GM19043 (cell line): Measurements from ENCODE around the gene CSPG4.
"Not testable (repeated sequence)": the region's sequence is repeated elsewhere in the genome, so short reads cannot be mapped to it uniquely, and the experiment has no call there.

ENCODE experiments used
- ATAC-seq: cut with Tn5 transposase; IDR thresholded peaks from one replicate; pipeline ENCODE4 v1.9.1; 2021; ENCODE audit warnings: low read depth; ENCODE audit not compliant: unreplicated experiment

CSPG4 gene

GRCh38 chr15:75725719-75726607 lies 13.3 kb upstream of the CSPG4 start:
- ATAC-seq = no peak

DNA sequence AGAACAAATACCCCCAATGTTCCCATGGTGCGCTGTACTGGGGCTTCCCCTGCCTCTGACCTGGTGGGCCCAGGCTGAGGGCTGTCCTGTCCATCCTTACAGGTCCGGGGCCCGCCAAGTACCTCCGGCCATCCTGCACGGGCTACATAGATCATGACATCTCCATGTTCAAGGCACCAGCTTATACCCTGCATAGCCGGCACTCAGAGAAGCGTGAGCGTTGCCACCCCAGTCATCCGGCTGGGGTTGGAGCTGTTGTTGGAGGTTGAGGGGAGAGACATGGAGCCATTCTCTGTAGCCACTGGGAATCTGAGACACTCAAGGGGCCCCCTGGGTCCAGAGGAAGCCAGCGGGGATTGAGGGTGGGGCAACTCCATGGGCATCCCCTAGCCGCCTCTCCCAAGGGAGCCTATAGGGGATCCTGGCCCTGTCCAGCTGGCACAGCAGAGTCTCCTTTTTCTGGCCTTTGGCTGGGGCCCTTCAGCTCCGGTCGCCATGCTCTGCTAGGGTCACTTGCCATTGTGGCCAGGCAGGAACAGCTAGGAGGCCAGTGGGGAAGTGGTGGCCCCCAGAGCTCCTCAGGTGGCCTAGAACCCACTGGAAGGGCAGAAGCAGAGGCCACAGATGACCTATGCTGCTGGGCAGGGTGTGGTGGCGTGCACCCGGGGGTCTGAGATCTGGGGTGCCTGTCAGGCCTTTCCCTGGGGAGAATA lies 12.5 kb upstream of the CSPG4 start:
- no peak for ATAC-seq

DNA sequence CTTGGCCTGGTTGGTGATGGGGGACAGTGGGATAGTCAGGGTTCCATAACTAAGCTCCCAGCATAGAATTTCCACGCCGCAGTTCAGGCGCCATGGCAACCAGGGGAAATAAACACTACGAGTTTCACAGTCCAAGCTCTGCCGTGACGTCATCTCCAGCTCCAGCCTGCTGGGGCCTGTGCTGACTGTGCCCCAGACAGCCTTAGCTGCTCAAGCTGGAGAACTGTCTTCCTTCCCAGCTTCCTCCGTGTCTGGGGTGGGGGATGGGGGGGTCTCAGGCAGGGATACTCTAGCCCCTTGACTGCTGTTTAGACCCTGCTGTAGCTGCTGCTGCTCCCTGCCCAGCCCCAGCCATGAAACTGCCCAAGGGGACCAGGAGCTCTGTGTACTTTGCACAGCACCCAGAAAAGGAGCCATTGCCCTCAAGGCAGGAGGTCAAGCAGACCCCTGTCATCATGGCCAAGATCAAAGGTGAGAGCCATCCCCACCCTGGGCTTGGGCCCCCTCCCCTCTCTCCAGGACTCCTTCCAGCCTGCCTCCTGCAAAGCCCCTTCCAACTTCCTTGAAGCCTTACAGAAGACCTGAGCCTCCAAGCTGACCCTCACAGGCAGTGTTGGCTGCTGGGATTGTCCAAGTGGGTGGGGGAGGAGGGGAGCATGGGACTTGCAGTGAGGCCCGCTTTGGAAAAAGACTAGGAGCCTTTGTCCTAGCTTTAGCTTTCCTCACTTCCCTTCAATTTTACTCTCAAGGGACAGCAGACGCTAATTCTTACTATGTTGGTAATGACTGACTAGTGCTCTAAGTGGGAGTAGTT lies 11.4 kb upstream of the CSPG4 start:
- no peak for ATAC-seq

- ATAC-seq = no peak
Measured at GRCh38 chr15:75723171-75723846, 10.7 kb upstream of the CSPG4 start.

DNA sequence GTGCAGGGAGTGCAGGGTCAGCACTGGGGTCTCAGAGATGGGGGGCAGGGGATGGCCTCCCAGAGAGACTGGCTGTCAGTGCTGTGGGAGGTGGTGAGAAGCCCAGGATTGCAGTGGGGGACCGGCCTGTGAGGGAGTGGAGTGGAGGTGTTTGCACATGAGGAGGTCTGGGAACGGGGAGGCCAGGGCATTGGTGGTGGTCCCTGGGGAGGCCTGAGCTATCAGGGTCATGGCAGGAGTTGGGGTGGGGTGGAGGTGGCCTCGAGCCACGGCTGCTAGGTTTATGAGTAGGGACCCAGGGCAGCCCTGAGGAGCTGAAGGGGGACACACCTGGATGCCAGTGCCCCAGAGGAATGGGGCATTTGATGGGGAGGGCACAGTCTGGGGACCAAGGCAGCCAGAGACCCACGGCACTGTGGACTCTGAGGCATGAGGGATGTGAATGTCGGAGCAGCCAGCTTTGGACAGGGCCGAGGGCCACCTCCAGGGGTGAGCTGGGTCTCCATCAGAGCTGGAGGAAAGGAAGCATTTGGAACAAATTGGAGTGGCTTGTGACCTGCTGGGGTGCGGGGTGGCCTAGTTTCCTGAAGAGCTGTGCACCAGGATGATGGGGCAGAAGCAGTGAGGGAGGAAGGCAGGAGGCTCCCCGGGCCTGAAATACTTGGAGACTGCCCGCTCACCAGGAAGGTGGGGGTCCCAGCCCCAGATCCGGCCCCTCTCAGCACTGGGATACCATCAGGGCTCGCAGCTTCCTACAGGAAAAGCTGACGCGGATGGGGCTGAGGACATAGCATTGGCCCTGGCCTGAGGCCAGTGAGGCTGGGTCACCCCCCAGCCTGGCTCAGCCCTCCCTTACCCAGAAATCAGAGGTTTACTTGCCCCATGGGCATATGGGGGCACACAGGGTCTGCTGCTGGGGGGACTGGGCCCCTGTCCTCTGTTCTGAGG lies 9.5 kb upstream of the CSPG4 start:
- ATAC-seq = no peak

- ATAC-seq = no peak
Measured at GRCh38 chr15:75721480-75721922, 8.9 kb upstream of the CSPG4 start.

DNA sequence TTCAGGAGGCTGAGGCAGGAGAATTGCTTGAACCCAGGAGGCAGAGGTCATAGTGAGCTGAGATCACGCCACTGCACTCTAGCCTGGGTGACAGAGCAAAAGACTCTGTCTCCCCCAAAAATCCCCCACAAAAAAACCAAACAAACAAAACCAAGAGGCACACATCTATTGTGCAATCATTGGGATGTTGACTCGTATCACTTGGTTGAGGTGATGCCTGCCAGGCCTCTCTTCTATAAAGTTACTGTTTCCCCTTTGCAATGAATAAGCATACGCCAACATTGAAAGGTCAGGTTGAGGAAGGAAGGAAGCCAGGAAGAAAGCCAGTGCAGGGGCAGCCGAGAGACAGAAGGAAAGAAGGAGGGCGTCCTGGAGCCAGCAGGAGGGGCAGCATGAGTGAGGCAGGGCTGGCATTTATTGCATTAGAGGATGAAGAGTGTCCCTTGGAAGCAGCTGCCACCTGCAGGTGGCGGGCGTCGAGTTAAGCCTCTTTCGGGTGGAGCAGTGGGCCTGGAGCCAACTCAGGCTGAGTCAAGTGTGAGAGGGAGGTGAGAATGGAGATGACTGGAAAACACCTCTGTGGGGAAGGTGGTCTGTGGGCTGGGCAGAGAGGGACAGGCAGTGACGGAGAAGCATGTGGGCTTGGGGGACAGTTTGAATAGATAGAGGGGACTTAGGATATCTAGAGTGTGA lies 8.3 kb upstream of the CSPG4 start:
- ATAC-seq = no peak

DNA sequence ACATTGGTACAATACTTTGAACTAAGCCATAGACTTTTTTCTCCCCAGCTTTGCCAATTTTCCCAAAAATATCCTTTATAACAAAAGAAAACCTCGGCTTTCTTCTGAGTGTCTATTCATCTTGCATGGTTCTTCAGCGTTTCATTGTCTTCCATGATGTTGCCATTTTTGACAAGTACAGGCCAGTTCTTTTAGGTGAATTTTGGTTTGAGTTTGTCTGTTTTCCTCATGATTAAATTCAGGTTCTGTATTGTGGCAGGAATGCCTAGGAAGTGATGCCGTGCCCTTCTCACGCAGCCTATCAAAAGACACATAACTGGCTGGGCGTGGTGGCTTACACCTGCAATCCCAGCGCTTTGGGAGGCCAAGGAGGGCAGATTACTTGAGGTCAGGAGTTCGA lies 7.6 kb upstream of the CSPG4 start:
- no peak for ATAC-seq

DNA sequence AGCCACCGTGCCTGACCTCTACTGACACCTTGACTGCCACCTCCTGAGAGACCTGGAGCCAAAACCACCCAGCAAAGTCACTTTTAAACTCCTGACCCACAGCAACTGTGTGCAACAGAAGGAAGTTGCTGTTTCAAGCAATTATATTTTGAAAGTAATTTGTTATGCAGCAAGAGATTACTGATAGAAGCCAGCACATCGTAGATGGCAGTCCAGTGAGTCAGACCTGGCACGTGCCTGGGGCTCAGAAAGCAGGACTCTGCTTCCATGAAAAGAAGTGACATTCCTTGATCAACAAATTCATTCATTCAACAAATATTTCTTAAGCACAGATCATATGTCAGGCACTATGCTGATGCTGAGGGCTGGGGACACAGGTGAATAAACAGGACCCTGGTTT lies 5.7 kb upstream of the CSPG4 start:
- no peak for ATAC-seq

- not testable (repeated sequence) for ATAC-seq
Measured at GRCh38 chr15:75717001-75717400, 4.4 kb upstream of the CSPG4 start.

DNA sequence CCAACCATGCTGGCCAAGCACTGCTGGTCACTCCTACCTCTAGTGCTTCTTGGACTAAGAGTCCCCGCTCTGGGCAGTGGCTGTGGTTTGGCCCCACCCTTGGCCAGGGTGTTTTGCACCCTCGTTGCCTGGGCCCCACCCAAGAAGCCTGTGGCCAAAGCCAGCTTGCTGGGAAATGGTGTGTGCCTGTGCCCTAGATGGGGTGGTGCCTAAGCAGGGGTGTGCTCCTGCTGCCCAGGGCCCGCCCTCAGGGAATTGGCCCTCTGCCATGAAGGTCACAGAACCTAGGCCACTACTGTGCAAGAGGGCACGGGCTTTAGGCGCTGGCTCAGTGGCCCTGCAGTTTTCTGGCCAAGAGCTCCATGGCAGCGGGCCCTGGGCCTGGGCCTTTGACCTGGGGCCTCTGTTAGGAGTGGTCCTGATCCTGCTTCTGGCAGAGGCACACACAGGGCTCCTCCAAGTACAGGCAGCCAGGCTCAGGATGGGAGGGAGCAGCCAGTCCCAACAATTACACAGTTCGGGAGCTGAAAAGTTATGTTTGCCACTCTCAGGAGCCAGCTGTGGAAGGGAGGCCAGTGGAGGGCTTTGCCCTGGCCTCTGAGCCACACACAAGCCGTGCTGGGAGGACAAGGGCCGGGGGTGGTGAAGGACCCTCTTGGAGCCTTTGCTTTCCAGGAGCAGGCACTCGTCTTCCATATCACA lies 3.8 kb upstream of the CSPG4 start:
- ATAC-seq = not testable (repeated sequence)

DNA sequence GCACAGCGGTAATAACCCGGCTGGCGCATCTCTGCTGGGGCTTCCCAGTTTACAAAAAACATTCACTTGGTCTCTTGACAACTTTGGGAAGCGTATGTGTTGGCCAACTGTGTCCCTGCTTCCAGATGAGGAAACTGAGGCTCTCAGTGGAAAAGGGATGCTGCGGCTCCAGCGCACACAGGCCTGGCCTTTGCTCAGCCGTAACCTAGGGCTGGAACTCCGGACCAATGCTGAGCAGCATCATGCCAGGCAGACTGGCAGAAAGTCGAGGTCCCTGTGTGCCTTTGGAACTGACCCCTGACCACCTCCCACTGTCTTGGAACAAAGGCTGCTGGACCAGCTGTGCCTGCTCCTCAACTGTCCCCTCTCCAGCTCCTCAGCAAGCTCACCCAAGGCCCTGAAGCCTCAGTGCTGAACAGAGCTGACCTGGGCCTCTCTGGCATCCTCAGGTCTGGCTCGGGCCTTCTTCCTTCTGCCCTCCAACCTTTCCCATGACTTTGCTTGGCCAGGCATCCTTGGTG lies 2.7 kb upstream of the CSPG4 start:
- ATAC-seq = not testable (repeated sequence)

GRCh38 chr15:75714195-75714594 lies 1.5 kb upstream of the CSPG4 start:
- ATAC-seq = no peak

- ATAC-seq = no peak
Measured at GRCh38 chr15:75713338-75713895, 769 bp upstream of the CSPG4 start.

- not testable (repeated sequence) for ATAC-seq
Measured at GRCh38 chr15:75711495-75711894, 1.2 kb downstream of the CSPG4 start.

DNA sequence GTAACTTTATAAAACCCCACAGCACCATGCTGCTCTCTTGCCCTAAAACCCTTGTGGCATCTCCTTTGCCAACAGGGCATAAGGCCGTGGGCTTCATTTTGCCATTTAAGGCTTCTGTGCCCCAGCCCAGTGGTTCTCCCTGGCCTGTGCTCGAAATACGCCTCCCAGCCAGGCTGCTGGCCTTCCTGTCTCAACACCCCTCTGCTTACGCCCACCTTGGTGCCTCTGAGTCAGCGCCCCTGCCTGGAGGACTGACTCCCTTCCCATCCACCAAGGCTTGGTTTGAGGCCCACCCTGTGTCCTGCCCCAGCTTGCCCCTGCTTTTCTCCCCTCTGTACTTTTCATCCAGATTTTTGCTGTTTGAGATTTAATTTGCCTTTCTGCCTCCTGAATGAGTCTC lies 1.8 kb downstream of the CSPG4 start:
- ATAC-seq = not testable (repeated sequence)

- ATAC-seq = not testable (repeated sequence)
Measured at GRCh38 chr15:75709458-75709857, 3.2 kb downstream of the CSPG4 start.

- ATAC-seq = no peak
Measured at GRCh38 chr15:75706682-75706954, 6.0 kb downstream of the CSPG4 start.
